Adrenal gland (tissue), 12 donors: ENCODE data around the gene CLEC17A. TPM values are rescaled to one million over a fixed set of nuclear protein-coding genes. Genes with fewer than 3 reads are reported as not detected.

ENCODE experiments used
- DNase-seq, 7 donors: peaks; one replicate each; pipeline ENCODE4 v3.0.0-alpha.2; 2019 to 2020
- H3K27ac ChIP-seq, 5 donors: fragments of 200-600 bp; sonication (generic) in 4 of 5; 1 replicate in 3 of 5; 2 replicates in 2 of 5; pipeline versions ENCODE4 v1.5.1 to v1.8.0; 2016 to 2020; ENCODE audit warnings: mild to moderate bottlenecking in 1 of 5
- H3K27me3 ChIP-seq: fragments of 200-600 bp; 2 replicates; pipeline ENCODE4 v1.8.0; 2021
- H3K36me3 ChIP-seq, 2 donors: fragments of 200-600 bp; replicated peaks in 1 of 2; 1 replicate in 1 of 2; 2 replicates in 1 of 2; pipeline versions ENCODE4 v1.5.1 to v1.8.0; 2018 to 2022
- H3K4me1 ChIP-seq, 2 donors: fragments of 200-600 bp; replicated peaks in 1 of 2; 1 replicate in 1 of 2; 2 replicates in 1 of 2; pipeline versions ENCODE4 v1.5.1 to v1.8.0; 2018 to 2021
- H3K4me3 ChIP-seq, 4 donors: fragments of 200-600 bp; sonication (generic) in 3 of 4; one replicate each; pipeline ENCODE4 v1.5.1; 2016 to 2018
- H3K9me3 ChIP-seq, 3 donors: fragments of 200-600 bp; sonication (generic) in 1 of 3; replicated peaks in 1 of 3; 1 replicate in 2 of 3; 2 replicates in 1 of 3; pipeline versions ENCODE4 v1.5.1 to v1.8.0; 2016 to 2021
- POLR2A ChIP-seq, 2 donors: fragments of 450-650 bp; IDR thresholded peaks; one replicate each; pipeline ENCODE4 v1.6.1; 2017; ENCODE audit warnings: antibody characterized with exemption in 2 of 2, mild to moderate bottlenecking in 2 of 2, moderate library complexity in 1 of 2
- whole genome bisulfite sequencing, 4 donors: extraction: QIAGEN DNeasy Blood & Tissue Kit in 2 of 4; methylation state at CpG; one replicate each; pipeline versions ENCODE4 v1.1.5 to v1.1.7; 2013 to 2017; 5-methylcytosine and 5-hydroxymethylcytosine counted together
- intact Hi-C, 2 donors: fragments of 100-400 bp; cut with DNase I; formaldehyde crosslinking; loops; one replicate each; pipeline versions ENCODE4 v1.14.1 to v1.15.0; 2022 to 2023
- polyA plus RNA-seq, 3 donors: library from polyadenylated mRNA; stranded (reverse); fragments of 200-250 nt in 2 of 3; fragments of 350-450 nt in 1 of 3; fragmentation: Illumina TruSeq in 1 of 3; extraction: RNeasy Lipid Tissue Mini Kit (QIAGEN cat#74804) in 1 of 3; gene quantifications; one replicate each; pipeline ENCODE4 v1.2.3, GENCODE V29; 2013 to 2014
- total RNA-seq, 9 donors: library from RNA; depleted of rRNA in 4 of 9; stranded (reverse); fragments of >200 nt in 4 of 9; fragments of 120-200 nt in 1 of 9; fragmentation: NEBNext Ultra II Directional in 1 of 9; extraction: Animal tissue kit (Norgen Biotek cat#: 25700) in 1 of 9; gene quantifications; one replicate each; pipeline versions ENCODE4 v1.1.0 to v1.2.4, GENCODE V29; 2013 to 2023
- TF ChIP-seq, protein P1 (sequence below), 6 experiments: fragments of 450-650 bp in 4 of 6; fragments of 200-600 bp in 2 of 6; sonication (generic) in 1 of 6; IDR thresholded peaks; 1 replicate in 5 of 6; 2 replicates in 1 of 6; pipeline versions ENCODE4 v1.5.1 to v1.8.0; 2016 to 2021; ENCODE audit warnings: antibody characterized with exemption in 6 of 6, mild to moderate bottlenecking in 2 of 6, moderate library complexity in 1 of 6
- donor health status: healthy with polysubstance abuse.
- donor health status: Bipolar disorder and iron deficiency.
- donor health status: DM: yes; HTN: yes; CAD: no.
- donor health status: DM: no; HTN: no; CAD: no.
- donor health status: DM: no; HTN: no; CAD: no.
- donor health status: DM: yes; HTN: yes; CAD: no.

Gene CLEC17A
- total and polyA plus RNA-seq, 12 donors: 0.03 to 0.16 TPM; not detected in 10

DNA sequence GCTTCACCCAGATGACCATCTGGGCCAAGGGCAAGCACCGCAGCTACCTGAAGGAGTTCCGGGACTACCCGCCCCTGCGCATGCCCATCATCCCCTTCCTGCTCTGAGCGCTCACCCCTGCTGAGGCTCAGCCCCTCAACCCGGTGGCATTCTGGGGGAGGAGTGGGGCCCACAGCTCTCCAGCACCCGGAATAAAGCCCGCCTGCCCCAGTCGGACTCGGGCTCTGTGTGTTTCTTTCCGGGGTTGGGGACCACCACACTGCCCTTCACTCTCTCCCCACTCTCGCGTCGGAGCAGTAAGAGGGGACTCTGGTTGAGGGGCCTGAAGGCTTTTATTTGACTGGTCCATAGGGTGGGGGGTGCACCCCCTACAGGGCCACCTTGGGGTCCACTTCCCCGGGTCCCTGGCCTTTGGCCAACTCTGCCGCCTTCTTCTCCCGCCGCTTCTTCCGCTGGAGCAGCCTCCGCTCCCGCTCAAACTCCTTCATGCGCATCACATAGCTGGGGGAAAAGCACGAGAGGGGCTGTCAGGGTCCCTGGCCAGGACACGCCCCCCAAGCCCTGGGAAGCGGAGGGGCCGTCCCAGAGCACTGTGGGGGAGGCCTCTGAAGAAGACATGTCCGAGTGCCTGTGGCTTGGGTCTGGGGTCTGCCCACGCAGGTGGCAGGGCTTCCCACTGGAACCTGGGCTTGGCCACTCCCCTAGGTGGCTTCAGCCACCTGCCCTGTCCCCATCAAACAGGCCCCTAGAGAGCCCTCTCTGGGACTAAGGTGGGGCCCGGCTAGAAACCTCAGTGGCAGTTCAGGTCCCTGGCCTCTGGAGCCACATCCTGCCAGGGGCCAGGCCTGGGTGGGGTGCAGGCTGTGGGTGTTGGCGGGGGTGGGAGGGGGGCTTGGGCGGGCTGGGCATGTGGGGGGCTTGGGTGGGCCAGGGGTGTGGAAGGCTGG, 16.8 kb upstream of the CLEC17A start:
- intact Hi-C loops: loop anchor here in 1 of 2 donors (10.0 kb wide), 1 partner anchor 119 kb away; no protein-coding TSS in a partner anchor
- 86 to 91% (median 87%) methylated on average over 16 to 28 of the region's 31 CpGs for WGBS, 4 donors
- Histone ChIP-seq H3K4me1 (peaks cover 12 to 28% of the 10 kb centered on the region in 2 donors), H3K27me3 (no peaks in the 10 kb centered on the region), H3K27ac (no peak overlapping the region), H3K4me3 (no peak overlapping the region), H3K9me3 (no peaks in the 10 kb centered on the region), H3K36me3 (peaks cover 0 to 17% of the 10 kb centered on the region in 2 donors)
- TF ChIP-seq, protein P1, sequence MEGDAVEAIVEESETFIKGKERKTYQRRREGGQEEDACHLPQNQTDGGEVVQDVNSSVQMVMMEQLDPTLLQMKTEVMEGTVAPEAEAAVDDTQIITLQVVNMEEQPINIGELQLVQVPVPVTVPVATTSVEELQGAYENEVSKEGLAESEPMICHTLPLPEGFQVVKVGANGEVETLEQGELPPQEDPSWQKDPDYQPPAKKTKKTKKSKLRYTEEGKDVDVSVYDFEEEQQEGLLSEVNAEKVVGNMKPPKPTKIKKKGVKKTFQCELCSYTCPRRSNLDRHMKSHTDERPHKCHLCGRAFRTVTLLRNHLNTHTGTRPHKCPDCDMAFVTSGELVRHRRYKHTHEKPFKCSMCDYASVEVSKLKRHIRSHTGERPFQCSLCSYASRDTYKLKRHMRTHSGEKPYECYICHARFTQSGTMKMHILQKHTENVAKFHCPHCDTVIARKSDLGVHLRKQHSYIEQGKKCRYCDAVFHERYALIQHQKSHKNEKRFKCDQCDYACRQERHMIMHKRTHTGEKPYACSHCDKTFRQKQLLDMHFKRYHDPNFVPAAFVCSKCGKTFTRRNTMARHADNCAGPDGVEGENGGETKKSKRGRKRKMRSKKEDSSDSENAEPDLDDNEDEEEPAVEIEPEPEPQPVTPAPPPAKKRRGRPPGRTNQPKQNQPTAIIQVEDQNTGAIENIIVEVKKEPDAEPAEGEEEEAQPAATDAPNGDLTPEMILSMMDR (IDR thresholded peaks at IDR 0.05): no peak
- no peak for TF ChIP-seq POLR2A (IDR thresholded peaks at IDR 0.05)
- DNase-seq: no peak

DNA sequence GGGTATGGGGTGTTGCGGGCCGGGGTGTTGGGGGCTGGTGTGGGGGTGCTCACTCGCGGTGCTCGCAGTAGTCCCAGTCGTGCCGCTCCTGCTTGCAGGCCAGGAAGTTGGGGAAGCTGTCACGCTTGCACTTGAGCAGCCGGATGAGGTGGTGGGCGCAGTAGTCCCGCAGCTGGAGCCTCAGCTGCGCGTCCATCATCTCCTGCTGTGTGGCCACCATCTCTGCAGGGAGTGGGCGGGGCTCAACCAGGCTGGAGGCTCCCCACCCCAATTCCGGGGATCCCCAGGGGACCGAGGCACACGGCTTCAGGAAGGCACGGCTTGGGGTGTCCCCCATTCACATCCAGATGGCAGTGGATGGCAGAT, 16.2 kb upstream of the CLEC17A start:
- Histone ChIP-seq H3K27ac (no peak overlapping the region), H3K36me3 (peaks cover 0 to 17% of the 10 kb centered on the region in 2 donors), H3K27me3 (no peaks in the 10 kb centered on the region), H3K4me3 (no peak overlapping the region), H3K9me3 (no peaks in the 10 kb centered on the region), H3K4me1 (peaks cover 9 to 24% of the 10 kb centered on the region in 2 donors)
- TF ChIP-seq, protein P1 (IDR thresholded peaks at IDR 0.05): no peak
- no peak for TF ChIP-seq POLR2A (IDR thresholded peaks at IDR 0.05)
- intact Hi-C loops: loop anchor here in 1 of 2 donors (10.0 kb wide), 1 partner anchor 118 kb away; no protein-coding TSS in a partner anchor
- no peak for DNase-seq
- WGBS, 4 donors: 80 to 87% (median 86%) methylated on average over 1 to 18 of the region's 18 CpGs

DNA sequence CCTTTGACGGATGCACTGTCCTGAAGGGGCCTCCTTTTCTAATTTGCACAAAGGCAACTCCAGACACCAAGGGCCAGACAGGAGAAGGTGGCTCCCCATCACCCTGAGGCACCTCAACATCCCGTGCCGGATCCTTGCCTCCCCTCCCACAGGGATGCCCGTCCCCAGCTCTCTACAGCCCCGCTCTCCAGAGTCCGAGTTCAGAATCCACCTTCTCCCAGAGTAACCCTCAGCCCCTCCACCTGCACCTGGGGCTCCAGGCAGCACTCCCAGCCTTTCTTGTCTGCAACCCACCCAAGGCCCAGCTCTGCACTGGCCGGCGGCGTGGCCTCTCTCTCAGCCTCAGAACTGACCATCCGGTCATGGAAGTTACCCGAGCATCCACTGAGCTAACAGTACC, 15.8 kb upstream of the CLEC17A start:
- TF ChIP-seq, protein P1 (IDR thresholded peaks at IDR 0.05): no peak
- no peak for TF ChIP-seq POLR2A (IDR thresholded peaks at IDR 0.05)
- intact Hi-C loops: loop anchor here in 1 of 2 donors (10.0 kb wide), 1 partner anchor 118 kb away; no protein-coding TSS in a partner anchor
- no peak for DNase-seq
- H3K27ac ChIP-seq: no peak overlapping the region
- peaks cover 9 to 20% of the 10 kb centered on the region in 2 donors for H3K4me1 ChIP-seq
- no peak overlapping the region for H3K4me3 ChIP-seq
- no peaks in the 10 kb centered on the region for H3K27me3 ChIP-seq
- no peaks in the 10 kb centered on the region for H3K9me3 ChIP-seq
- WGBS, 4 donors: 82 to 92% (median 87%) methylated on average over 5 to 11 of the region's 11 CpGs
- H3K36me3 ChIP-seq: peaks cover 0 to 17% of the 10 kb centered on the region in 2 donors

DNA sequence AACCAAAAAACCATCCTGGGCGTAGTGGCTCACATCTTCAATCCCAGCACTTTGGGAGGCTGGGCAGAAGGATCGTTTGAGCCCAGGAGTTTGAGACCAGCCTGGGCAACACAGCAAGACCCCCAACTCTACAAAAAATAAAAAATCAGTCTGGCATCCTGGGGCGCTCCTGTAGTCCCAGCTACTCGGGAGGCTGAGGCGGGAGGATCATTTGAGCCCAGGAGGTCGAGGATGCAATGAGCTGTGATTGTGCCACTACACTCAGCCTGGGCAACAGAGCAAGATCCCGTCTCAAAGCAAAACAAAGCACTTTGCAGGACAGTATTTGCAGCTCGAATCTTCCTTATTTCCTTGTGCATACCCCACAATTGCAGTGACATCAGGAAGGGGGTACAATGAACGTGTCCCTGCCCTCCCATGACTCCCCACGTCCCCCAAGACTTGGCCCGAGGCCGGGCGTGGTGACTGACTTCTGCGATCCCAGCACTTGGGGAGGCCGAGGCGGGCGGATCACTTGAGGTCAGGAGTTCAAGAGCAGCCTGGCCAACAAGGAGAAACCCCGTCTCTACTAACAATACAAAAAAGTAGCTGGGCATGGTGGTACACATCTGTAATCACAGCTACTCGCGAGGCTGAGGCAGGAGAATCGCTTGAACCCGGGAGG, 11.9 kb upstream of the CLEC17A start:
- DNase-seq: no peak
- Histone ChIP-seq H3K27ac (peak overlapping the region in 2 of 5 donors; percentile 60 to 73), H3K27me3 (no peaks in the 10 kb centered on the region), H3K4me3 (peak overlapping the region in 3 of 4 donors; percentile 88 to 98 (median 96)), H3K36me3 (peaks cover 0 to 4% of the 10 kb centered on the region in 2 donors), H3K4me1 (peaks cover 9 to 20% of the 10 kb centered on the region in 2 donors), H3K9me3 (no peaks in the 10 kb centered on the region)
- 22 to 53% (median 37%) methylated on average over 16 to 22 of the region's 22 CpGs for WGBS, 4 donors
- TF ChIP-seq, protein P1 (IDR thresholded peaks at IDR 0.05): no peak
- TF ChIP-seq POLR2A (IDR thresholded peaks at IDR 0.05): no peak
- intact Hi-C loops: loop anchor here in 1 of 2 donors (5.0 kb wide), 1 partner anchor 116 kb away; no protein-coding TSS in a partner anchor
